Natural killer cell (primary cell): ENCODE data around the gene SSH2. TPM values are rescaled to one million over a fixed set of nuclear protein-coding genes. Genes with fewer than 3 reads are reported as not detected.

Experiments used
- ATAC-seq, 3 donors: fragments of 150-1000 bp in 2 of 3; fragments of 200-7000 bp in 1 of 3; cut with Tn5 transposase; 1 replicate in 1 of 3; 2 replicates in 2 of 3; pipeline ENCODE4 v1.10.0; 2021; ENCODE audit warnings: mild to moderate bottlenecking in 2 of 3, moderate library complexity in 2 of 3
- DNase-seq, 2 donors: peaks; one replicate each; pipeline versions ENCODE4 v3.0.0 to v3.0.0-alpha.2; 2013 to 2021; ENCODE audit warnings: mixed read lengths in 1 of 2
- H3K27ac ChIP-seq: one replicate; pipeline ENCODE4 v1.5.1; 2013; ENCODE audit warnings: mild to moderate bottlenecking, low read length
- H3K27me3 ChIP-seq: one replicate; pipeline ENCODE4 v1.6.1; 2013; ENCODE audit warnings: low read length; ENCODE audit not compliant: control insufficient read depth, insufficient read depth
- H3K36me3 ChIP-seq: one replicate; pipeline ENCODE4 v1.6.1; 2013; ENCODE audit warnings: low read length; ENCODE audit not compliant: control insufficient read depth, insufficient read depth
- H3K4me1 ChIP-seq: one replicate; pipeline ENCODE4 v1.6.1; 2013; ENCODE audit warnings: low read length; ENCODE audit not compliant: control insufficient read depth, insufficient read depth
- H3K4me3 ChIP-seq: one replicate; pipeline ENCODE4 v1.5.1; 2013; ENCODE audit warnings: low read length
- H3K9me3 ChIP-seq: one replicate; pipeline ENCODE4 v1.6.1; 2013; ENCODE audit warnings: low read length; ENCODE audit not compliant: control insufficient read depth, insufficient read depth
- H3K27ac Mint-ChIP-seq, 2 donors: one replicate each; pipeline ENCODE4 v1.8.0; 2022; ENCODE audit warnings: mild to moderate bottlenecking in 2 of 2, mixed read lengths in 2 of 2, moderate library complexity in 1 of 2
- H3K27me3 Mint-ChIP-seq, 2 donors: one replicate each; pipeline ENCODE4 v1.8.0; 2022; ENCODE audit warnings: low read depth in 2 of 2, mixed read lengths in 2 of 2
- H3K36me3 Mint-ChIP-seq: one replicate; pipeline ENCODE4 v1.8.0; 2022; ENCODE audit warnings: mixed read lengths
- H3K4me1 Mint-ChIP-seq, 2 donors: one replicate each; pipeline ENCODE4 v1.8.0; 2022; ENCODE audit warnings: mixed read lengths in 2 of 2
- H3K4me3 Mint-ChIP-seq: one replicate; pipeline ENCODE4 v1.8.0; 2022; ENCODE audit warnings: mild to moderate bottlenecking, moderate library complexity, mixed read lengths
- H3K9me3 Mint-ChIP-seq, 2 donors: one replicate each; pipeline ENCODE4 v1.8.0; 2022; ENCODE audit warnings: mixed read lengths in 2 of 2
- CTCF ChIP-seq: fragments of 200-600 bp; IDR thresholded peaks from one replicate; pipeline ENCODE4 v1.8.0; 2022; ENCODE audit warnings: antibody characterized with exemption
- WGBS: methylation state at CpG from one replicate; pipeline ENCODE4 v1.1.7; 2013; ENCODE audit warnings: missing lambda C conversion rate; ENCODE audit not compliant: insufficient coverage; 5-methylcytosine and 5-hydroxymethylcytosine counted together
- intact Hi-C: fragments of 100-400 bp; cut with micrococcal nuclease; formaldehyde crosslinking; loops from one replicate; pipeline ENCODE4 v1.14.2; 2022
- total RNA-seq, 4 donors: library from RNA; stranded (reverse); fragments of 120-200 nt in 1 of 4; gene quantifications; one replicate each; pipeline versions ENCODE4 v1.2.3 to v1.2.4, GENCODE V29; 2013 to 2022

Gene SSH2
- total RNA-seq, 3 donors from 2014 or later (not counting 1 experiment from before 2014, with no cell fraction given), result 124 to 166 (median 144) TPM

DNA sequence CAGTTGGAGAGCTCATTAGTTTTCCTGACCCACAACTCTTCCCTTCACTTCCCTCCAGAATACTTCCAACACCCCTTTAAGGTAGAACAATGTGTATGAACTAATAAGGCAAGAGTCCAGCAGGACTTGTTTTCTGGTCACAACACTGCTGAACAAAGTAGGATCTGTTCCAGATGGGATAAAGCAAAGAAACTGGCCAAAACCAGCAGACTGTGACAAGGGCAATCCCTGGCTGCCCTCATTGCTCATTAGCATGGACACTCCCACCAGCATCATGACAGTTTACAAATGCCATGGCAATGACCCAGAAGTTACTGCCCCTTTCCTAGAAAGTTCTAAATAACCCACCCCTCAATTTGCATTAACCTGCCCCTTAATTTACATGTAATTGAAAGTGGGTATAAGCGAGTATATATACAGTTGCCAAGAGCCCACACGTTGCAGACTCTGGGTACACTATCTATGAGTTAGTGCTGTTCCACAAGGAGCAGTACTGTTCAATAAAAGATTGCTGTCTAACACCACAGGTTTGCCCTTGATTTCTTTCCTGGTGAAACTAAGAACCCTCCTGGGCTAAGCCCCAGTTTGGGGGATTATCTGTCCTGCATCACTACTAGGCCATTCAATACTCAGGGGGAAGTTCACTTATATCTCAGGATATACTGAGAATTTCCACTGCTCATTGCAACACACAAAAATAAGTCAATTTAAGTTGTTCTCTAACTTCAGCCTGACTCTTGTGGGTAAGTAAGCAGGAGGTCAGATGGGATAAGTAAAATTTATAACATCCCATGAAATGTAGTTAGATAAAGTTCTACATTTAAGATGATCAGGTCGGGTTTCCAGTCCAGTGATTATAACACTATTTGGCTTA, 82.3 kb downstream of the SSH2 start:
- no peaks in the 10 kb centered on the region for H3K36me3 Mint-ChIP-seq
- 96% methylated on average over 2 of the region's 3 CpGs for WGBS
- H3K36me3 ChIP-seq, result no peaks in the 10 kb centered on the region
- H3K27me3 Mint-ChIP-seq, result no peaks in the 10 kb centered on the region
- H3K9me3 Mint-ChIP-seq, result no peaks in the 10 kb centered on the region
- ATAC-seq (no peak), DNase-seq (no peak)
- intact Hi-C loops, result no loop called here
- H3K4me1 Mint-ChIP-seq, result peaks cover 0 to 4% of the 10 kb centered on the region in 2 donors
- TF ChIP-seq CTCF, result no peak
- no peak overlapping the region for H3K27ac ChIP-seq
- no peaks in the 10 kb centered on the region for H3K27me3 ChIP-seq
- H3K4me3 Mint-ChIP-seq, result no peak overlapping the region
- H3K4me3 ChIP-seq, result no peak overlapping the region
- no peaks in the 10 kb centered on the region for H3K9me3 ChIP-seq
- H3K4me1 ChIP-seq, result no peaks in the 10 kb centered on the region
- H3K27ac Mint-ChIP-seq, result no peak overlapping the region

- no peak overlapping the region for H3K4me3 Mint-ChIP-seq
- no peak for ATAC-seq
- TF ChIP-seq CTCF, result no peak
Observed at GRCh38 chr17:29847118-29847517, 82.9 kb downstream of the SSH2 start.

DNA sequence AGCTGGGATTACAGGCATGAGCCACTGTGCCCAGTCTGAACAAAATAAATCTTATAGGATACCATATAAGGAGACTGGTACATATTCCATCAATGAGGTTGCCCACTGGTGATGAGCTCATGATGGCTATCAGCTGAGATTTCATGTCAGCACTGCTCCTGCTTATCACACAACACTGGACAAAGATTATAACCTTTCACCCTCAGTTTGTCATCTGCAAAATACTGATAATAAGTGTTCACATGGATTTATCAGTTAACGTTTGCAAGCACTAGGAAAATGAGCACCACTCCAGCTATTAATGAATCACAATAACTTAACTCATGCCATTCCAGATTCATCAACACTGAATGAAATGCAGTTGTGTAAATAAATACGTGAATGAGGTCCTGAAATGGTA, 83.7 kb downstream of the SSH2 start:
- intact Hi-C loops, result no loop called here
- Histone ChIP-seq H3K9me3 (no peaks in the 10 kb centered on the region), H3K27me3 (no peaks in the 10 kb centered on the region), H3K4me3 (no peak overlapping the region), H3K36me3 (no peaks in the 10 kb centered on the region), H3K4me1 (no peaks in the 10 kb centered on the region), H3K27ac (no peak overlapping the region)
- no peak overlapping the region for H3K27ac Mint-ChIP-seq
- DNase-seq (no peak), ATAC-seq (no peak)
- WGBS, result 100% methylated on average over 2 of the region's 2 CpGs
- no peak overlapping the region for H3K4me3 Mint-ChIP-seq
- H3K27me3 Mint-ChIP-seq, result no peaks in the 10 kb centered on the region
- H3K36me3 Mint-ChIP-seq, result no peaks in the 10 kb centered on the region
- H3K9me3 Mint-ChIP-seq, result no peaks in the 10 kb centered on the region
- H3K4me1 Mint-ChIP-seq, result peaks cover 0 to 4% of the 10 kb centered on the region in 2 donors
- no peak for TF ChIP-seq CTCF

More at GRCh38 chr17:29847118-29847517, 82.9 kb downstream of the SSH2 start:
- H3K9me3 ChIP-seq, result no peaks in the 10 kb centered on the region
- intact Hi-C loops, result no loop called here
- H3K4me1 ChIP-seq, result no peaks in the 10 kb centered on the region
- no peak for DNase-seq
- no peaks in the 10 kb centered on the region for H3K27me3 ChIP-seq
- no peak overlapping the region for H3K27ac ChIP-seq
- WGBS, result no CpG with 5 or more reads among the region's 3 CpGs
- Mint-ChIP-seq H3K27ac (no peak overlapping the region), H3K36me3 (no peaks in the 10 kb centered on the region), H3K27me3 (no peaks in the 10 kb centered on the region), H3K4me1 (peaks cover 0 to 4% of the 10 kb centered on the region in 2 donors), H3K9me3 (no peaks in the 10 kb centered on the region)
- no peaks in the 10 kb centered on the region for H3K36me3 ChIP-seq
- no peak overlapping the region for H3K4me3 ChIP-seq
